Measurements from ENCODE around the gene P2RX3. TPM values are rescaled to one million over a fixed set of nuclear protein-coding genes. Genes with fewer than 3 reads are reported as not detected.
A peak's percentile ranks its signal among the peaks of the same experiment; 100 is the strongest.

P2RX3 gene
- total and polyA plus RNA-seq, 2 of the 8 experiments (the other 6 are each of a cell fraction or from before 2014, with no cell fraction given): 0.45 to 0.47 TPM

DNA sequence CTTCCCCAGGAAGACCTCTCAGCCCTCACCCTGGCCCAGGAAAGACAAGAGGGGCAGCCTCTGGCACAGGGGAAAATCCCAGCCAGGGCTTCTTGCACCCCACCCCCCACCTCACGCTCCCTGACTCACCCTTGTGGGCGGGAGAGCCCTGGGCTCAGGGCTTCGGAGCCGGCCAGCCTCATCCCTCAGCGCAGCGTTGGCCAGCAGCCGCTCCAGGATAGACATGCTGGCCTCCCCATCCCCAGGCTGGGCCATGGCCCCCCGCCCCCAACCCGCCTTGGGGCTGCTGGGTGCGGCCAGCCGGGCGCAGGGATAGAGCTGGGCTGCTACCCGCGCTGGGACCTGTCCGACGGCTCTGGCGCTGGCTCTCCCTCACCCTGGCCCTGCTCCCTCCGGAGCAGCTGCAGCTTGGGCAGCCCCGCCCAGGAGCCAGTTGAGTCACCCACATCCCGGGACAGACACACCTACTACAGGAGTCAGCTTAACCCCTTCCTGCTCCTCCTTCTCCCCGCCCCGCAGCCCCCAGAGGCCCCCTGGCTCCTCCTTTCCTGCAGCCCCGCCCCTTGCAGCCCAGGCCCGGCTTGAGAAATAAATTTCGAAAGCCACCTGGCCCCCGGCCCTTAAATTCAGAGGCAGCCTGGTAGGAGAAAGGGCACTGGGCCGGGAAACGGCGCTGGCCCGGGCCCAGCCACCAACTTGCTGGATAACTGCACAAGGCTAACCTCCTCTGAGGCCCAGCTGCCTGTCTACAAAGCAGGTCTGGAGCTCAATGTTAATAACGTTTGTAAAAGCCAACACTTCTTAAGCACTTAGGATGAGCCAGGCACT, 26.8 kb upstream of the P2RX3 start (continued):
- TF ChIP-seq KDM4A (IDR thresholded peaks at IDR 0.05; ENCODE audit: low read depth, low read length, severe bottlenecking) (no peak), RAD21 (IDR thresholded peaks at IDR 0.05 in 1 of 2, conservative IDR thresholded peaks at IDR 0.05 in 1 of 2; ENCODE audit: low read depth in 2 of 2, low read length in 2 of 2) (no peak), CEBPB (IDR thresholded peaks at IDR 0.05; ENCODE audit: low read depth, low read length) (no peak), EZH2 (IDR thresholded peaks at IDR 0.05; ENCODE audit: low read depth, low read length, severe bottlenecking) (no peak), CTCF (IDR thresholded peaks at IDR 0.05; ENCODE audit: control extremely low read depth in 1 of 3, insufficient read depth in 1 of 3, low read depth in 1 of 3, low read length in 3 of 3) (no peak), NRF1 (IDR thresholded peaks at IDR 0.05; ENCODE audit: low read depth, low read length) (no peak), TBP (IDR thresholded peaks at IDR 0.05; ENCODE audit: low read depth, low read length) (no peak; the same call in none of the 2 replicates), JUND (IDR thresholded peaks at IDR 0.05; ENCODE audit: low read length) (peak; percentile 82), TAF7 (optimal IDR thresholded peaks at IDR 0.05; ENCODE audit: borderline replicate concordance, low read depth, low read length) (peak; percentile 37), POU5F1 (IDR thresholded peaks at IDR 0.05; ENCODE audit: low read depth, low read length) (no peak), RXRA (IDR thresholded peaks at IDR 0.05; ENCODE audit: insufficient read depth, low read depth, low read length) (no peak), ATF2 (IDR thresholded peaks at IDR 0.05; ENCODE audit: low read length) (0 out of 2 replicates have a peak, but pooled peaks have one; percentile 7), ASH2L (IDR thresholded peaks at IDR 0.05; ENCODE audit: low read length) (peak; percentile 73), MAFK (IDR thresholded peaks at IDR 0.05; ENCODE audit: low read depth, low read length) (no peak), CHD2 (IDR thresholded peaks at IDR 0.05; ENCODE audit: low read length) (no peak), JUN (IDR thresholded peaks at IDR 0.05; ENCODE audit: low read depth, low read length) (no peak), SP4 (IDR thresholded peaks at IDR 0.05; ENCODE audit: low read length) (no peak), POLR2A (IDR thresholded peaks at IDR 0.05; ENCODE audit: control extremely low read depth in 1 of 2, low read depth in 2 of 2, low read length in 2 of 2) (peak; percentile 52 to 83), BACH1 (IDR thresholded peaks at IDR 0.05; ENCODE audit: low read length) (no peak)
- TF ChIP-seq, protein P1, sequence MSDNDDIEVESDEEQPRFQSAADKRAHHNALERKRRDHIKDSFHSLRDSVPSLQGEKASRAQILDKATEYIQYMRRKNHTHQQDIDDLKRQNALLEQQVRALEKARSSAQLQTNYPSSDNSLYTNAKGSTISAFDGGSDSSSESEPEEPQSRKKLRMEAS (IDR thresholded peaks at IDR 0.05): no peak

Data from H1 (cell line).